G401 (cell line): ENCODE data around the gene NMRK1. TPM values are rescaled to one million over a fixed set of nuclear protein-coding genes. Genes with fewer than 3 reads are reported as not detected.

Source experiments
- DNase-seq: peaks from one replicate; pipeline ENCODE4 v3.0.0-alpha.2; 2015; ENCODE audit warnings: low spot score
- in situ Hi-C: cut with HindIII; loops from 2 replicates; pipeline ENCODE4 v1.10.0; 2016; ENCODE audit warnings: low sequenced_read_pairs, mixed read lengths
- total RNA-seq: library from RNA; depleted of rRNA; stranded (reverse); fragments of >200 nt; shearing (Covaris generic); gene quantifications from 2 replicates; pipeline ENCODE4 v1.2.3, GENCODE V29; 2014

NMRK1 gene
- total RNA-seq, 1 experiment from 2014 or later: 7.4 TPM

- in situ Hi-C loops: no loop called here
- DNase-seq: no peak
These were observed 20.1 kb downstream of the NMRK1 start for GRCh38 chr9:75067894-75068293.

GRCh38 chr9:75065510-75065909, 22.4 kb downstream of the NMRK1 start:
- in situ Hi-C loops: no loop called here
- DNase-seq: no peak

- peak; percentile 69 for DNase-seq
- in situ Hi-C loops: no loop called here
These were observed 23.5 kb downstream of the NMRK1 start for GRCh38 chr9:75064307-75065025.

GRCh38 chr9:75063556-75064305, 24.2 kb downstream of the NMRK1 start:
- in situ Hi-C loops: no loop called here
- peak; percentile 90 for DNase-seq

GRCh38 chr9:75061169-75061568, 26.8 kb downstream of the NMRK1 start:
- in situ Hi-C loops: no loop called here
- DNase-seq: no peak

- DNase-seq: no peak
- in situ Hi-C loops: no loop called here
These were observed 33.5 kb downstream of the NMRK1 start for GRCh38 chr9:75054368-75055001.

GRCh38 chr9:75053869-75054268, 34.1 kb downstream of the NMRK1 start:
- DNase-seq: peak; percentile 59
- in situ Hi-C loops: no loop called here

GRCh38 chr9:75051285-75051684, 36.7 kb downstream of the NMRK1 start:
- in situ Hi-C loops: no loop called here

GRCh38 chr9:75047506-75047905, 40.4 kb downstream of the NMRK1 start:
- peak; percentile 19 for DNase-seq
- in situ Hi-C loops: no loop called here

More at GRCh38 chr9:75051285-75051684, 36.7 kb downstream of the NMRK1 start:
- no peak for DNase-seq

- peak; percentile 97 for DNase-seq
- in situ Hi-C loops: no loop called here
These were observed 41.1 kb downstream of the NMRK1 start for GRCh38 chr9:75046725-75047345.

GRCh38 chr9:75041041-75041440, 46.9 kb downstream of the NMRK1 start:
- DNase-seq: no peak
- in situ Hi-C loops: no loop called here

- no peak for DNase-seq
- in situ Hi-C loops: no loop called here
These were observed 48.2 kb downstream of the NMRK1 start for GRCh38 chr9:75039801-75040200.

- DNase-seq: no peak
These were observed 48.9 kb downstream of the NMRK1 start for GRCh38 chr9:75039009-75039408.

GRCh38 chr9:75036793-75037192, 51.2 kb downstream of the NMRK1 start:
- in situ Hi-C loops: no loop called here
- no peak for DNase-seq

More at GRCh38 chr9:75039009-75039408, 48.9 kb downstream of the NMRK1 start:
- in situ Hi-C loops: no loop called here

GRCh38 chr9:75033791-75034473, 54.0 kb downstream of the NMRK1 start:
- DNase-seq: no peak
- in situ Hi-C loops: no loop called here

- in situ Hi-C loops: no loop called here
- peak; percentile 64 for DNase-seq
These were observed 60.5 kb downstream of the NMRK1 start for GRCh38 chr9:75027187-75028107.

GRCh38 chr9:75023846-75024245, 64.1 kb downstream of the NMRK1 start:
- peak; percentile 42 for DNase-seq
- in situ Hi-C loops: no loop called here

GRCh38 chr9:75019654-75020053, 68.3 kb downstream of the NMRK1 start:
- in situ Hi-C loops: no loop called here
- no peak for DNase-seq
